ENCODE data around the gene RNF215. TPM values are rescaled to one million over a fixed set of nuclear protein-coding genes. Genes with fewer than 3 reads are reported as not detected.
A peak's percentile ranks its signal among the peaks of the same experiment; 100 is the strongest.

The RNF215 gene
- total RNA-seq, 3 donors from 2014 or later (not counting 1 experiment from before 2014, with no cell fraction given): 7.5 to 9.8 (median 9.5) TPM

DNA sequence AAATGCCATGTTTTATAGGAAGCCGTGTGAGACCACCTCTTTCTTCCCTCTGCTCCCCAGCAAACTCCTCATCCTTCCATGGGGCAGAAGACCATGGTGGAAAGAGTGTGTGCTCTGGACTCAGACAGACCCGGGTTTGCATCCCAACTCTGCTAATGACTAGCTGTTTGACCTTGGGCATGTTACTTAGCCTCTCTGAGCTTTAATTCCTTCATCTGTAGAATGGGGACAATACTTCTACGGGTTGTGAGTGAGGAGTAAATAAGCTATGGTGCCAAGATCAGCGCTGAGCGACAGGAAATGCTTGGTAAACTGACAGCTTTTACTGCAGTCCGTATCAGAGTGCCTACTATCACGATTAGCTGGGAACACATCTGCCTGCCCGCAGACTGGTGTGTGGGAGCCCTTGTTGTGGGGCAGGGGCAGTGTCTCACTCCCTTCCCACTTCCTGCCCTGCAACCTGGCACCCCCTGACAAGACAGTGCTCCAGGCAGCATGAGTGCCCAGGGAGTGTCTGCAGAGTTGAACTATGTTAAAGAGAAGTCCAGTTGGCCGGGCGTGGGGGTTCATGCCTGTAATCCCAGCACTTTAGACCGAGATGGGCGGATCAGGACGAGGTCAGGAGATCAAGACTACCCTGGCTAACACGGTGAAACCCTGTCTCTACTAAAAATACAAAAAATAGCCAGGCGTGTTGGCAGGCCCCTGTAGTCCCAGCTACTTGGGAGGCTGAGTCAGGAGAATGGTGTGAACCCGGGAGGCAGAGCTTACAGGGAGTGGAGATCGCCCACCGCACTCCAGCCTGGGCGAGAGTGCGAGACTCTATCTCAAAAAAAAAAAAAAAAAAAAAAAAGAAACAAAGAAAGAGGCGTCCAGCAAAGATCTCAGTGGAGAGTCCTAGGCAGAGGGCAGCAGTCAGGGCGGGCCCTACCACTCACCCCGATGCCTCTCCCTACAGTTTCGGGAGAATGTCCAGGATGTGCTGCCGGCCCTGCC lies 11.8 kb upstream of the RNF215 start:
- 73% methylated on average over 25 of the region's 25 CpGs for WGBS (ENCODE audit: insufficient coverage)
- Mint-ChIP-seq H3K4me1 (peaks cover 13 to 24% of the 10 kb centered on the region in 2 donors), H3K27me3 (ENCODE audit: low read depth in 2 of 2) (peaks cover 38% of the 10 kb centered on the region in 2 donors), H3K27ac (no peak overlapping the region), H3K9me3 (no peaks in the 10 kb centered on the region), H3K36me3 (no peaks in the 10 kb centered on the region), H3K4me3 (peak overlapping the region; percentile 40)
- H3K36me3 ChIP-seq (ENCODE audit: control insufficient read depth, insufficient read depth, low read length): no peaks in the 10 kb centered on the region
- H3K27ac ChIP-seq (ENCODE audit: low read length): no peak overlapping the region
- ATAC-seq (peak in 1 of 3 donors; percentile 24), DNase-seq (peak in 1 of 2 donors; percentile 44)
- H3K4me1 ChIP-seq (ENCODE audit: control insufficient read depth, insufficient read depth, low read length): peaks cover 28% of the 10 kb centered on the region
- peaks cover 28% of the 10 kb centered on the region for H3K27me3 ChIP-seq (ENCODE audit: control insufficient read depth, insufficient read depth, low read length)
- TF ChIP-seq, protein P1, sequence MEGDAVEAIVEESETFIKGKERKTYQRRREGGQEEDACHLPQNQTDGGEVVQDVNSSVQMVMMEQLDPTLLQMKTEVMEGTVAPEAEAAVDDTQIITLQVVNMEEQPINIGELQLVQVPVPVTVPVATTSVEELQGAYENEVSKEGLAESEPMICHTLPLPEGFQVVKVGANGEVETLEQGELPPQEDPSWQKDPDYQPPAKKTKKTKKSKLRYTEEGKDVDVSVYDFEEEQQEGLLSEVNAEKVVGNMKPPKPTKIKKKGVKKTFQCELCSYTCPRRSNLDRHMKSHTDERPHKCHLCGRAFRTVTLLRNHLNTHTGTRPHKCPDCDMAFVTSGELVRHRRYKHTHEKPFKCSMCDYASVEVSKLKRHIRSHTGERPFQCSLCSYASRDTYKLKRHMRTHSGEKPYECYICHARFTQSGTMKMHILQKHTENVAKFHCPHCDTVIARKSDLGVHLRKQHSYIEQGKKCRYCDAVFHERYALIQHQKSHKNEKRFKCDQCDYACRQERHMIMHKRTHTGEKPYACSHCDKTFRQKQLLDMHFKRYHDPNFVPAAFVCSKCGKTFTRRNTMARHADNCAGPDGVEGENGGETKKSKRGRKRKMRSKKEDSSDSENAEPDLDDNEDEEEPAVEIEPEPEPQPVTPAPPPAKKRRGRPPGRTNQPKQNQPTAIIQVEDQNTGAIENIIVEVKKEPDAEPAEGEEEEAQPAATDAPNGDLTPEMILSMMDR (IDR thresholded peaks at IDR 0.05): no peak
- H3K9me3 ChIP-seq (ENCODE audit: control insufficient read depth, insufficient read depth, low read length): no peaks in the 10 kb centered on the region
- H3K4me3 ChIP-seq (ENCODE audit: low read length): no peak overlapping the region
- intact Hi-C loops (cut with micrococcal nuclease): no loop called here

DNA sequence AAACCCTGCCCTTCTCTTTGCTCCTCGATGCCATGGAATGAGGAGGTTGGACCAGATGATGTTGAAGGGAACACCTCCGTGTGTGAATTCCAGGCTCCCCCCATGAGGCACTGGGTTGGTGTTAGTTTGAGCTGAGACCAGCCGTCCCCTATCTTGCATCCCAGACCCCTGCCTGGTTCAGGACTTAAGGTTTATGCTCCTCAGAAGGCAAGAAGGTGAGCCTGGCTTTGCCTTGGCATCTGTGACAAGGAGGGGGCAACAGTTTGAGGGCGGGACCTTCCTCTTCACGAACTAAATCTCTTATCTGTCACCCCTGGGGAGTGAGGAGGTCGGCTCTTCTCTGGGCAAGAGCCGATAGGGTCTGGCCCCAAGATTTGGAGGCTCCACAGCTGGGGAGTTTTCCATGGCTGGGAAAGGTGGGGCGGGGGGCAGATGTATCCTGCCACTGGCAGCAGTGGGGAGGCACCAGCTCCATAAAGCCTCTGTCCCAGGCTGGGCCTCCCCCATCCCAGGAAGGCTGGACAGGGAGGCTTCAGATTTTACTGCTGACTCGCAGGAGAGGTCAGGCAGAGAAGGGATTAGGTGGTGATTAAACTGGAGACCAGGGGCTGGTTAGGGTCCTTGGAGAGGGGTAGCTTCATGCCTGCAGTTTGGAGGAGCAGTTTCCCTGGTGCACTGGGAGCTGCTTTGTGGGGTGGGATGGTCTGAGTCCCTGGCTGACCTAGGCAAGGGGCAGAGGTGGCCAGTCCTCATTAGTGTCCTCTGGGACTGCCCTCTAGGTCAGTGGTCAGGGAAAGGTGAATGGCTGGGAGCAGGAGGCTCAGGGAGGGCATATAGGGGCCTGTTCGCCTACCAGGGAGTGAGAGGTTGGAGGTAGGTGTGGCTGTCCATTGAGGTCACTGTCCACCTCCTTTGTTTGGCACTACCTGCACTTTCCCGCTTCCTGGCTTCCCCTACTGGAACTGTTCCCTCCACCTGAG lies 10.7 kb upstream of the RNF215 start:
- TF ChIP-seq, protein P1 (IDR thresholded peaks at IDR 0.05): no peak
- Mint-ChIP-seq H3K27me3 (ENCODE audit: low read depth in 2 of 2) (peaks cover 41 to 46% of the 10 kb centered on the region in 2 donors), H3K9me3 (no peaks in the 10 kb centered on the region), H3K4me1 (peaks cover 13 to 24% of the 10 kb centered on the region in 2 donors), H3K27ac (no peak overlapping the region), H3K36me3 (no peaks in the 10 kb centered on the region), H3K4me3 (peak overlapping the region; percentile 25)
- Histone ChIP-seq H3K9me3 (ENCODE audit: control insufficient read depth, insufficient read depth, low read length) (no peaks in the 10 kb centered on the region), H3K27me3 (ENCODE audit: control insufficient read depth, insufficient read depth, low read length) (peaks cover 28% of the 10 kb centered on the region), H3K36me3 (ENCODE audit: control insufficient read depth, insufficient read depth, low read length) (no peaks in the 10 kb centered on the region), H3K27ac (ENCODE audit: low read length) (no peak overlapping the region), H3K4me3 (ENCODE audit: low read length) (no peak overlapping the region), H3K4me1 (ENCODE audit: control insufficient read depth, insufficient read depth, low read length) (peaks cover 28% of the 10 kb centered on the region)
- DNase-seq: peak in 1 of 2 donors; percentile 33
- intact Hi-C loops (cut with micrococcal nuclease): no loop called here
- peak in 1 of 3 donors; percentile 12 for ATAC-seq
- 40% methylated on average over 9 of the region's 11 CpGs for WGBS (ENCODE audit: insufficient coverage)

DNA sequence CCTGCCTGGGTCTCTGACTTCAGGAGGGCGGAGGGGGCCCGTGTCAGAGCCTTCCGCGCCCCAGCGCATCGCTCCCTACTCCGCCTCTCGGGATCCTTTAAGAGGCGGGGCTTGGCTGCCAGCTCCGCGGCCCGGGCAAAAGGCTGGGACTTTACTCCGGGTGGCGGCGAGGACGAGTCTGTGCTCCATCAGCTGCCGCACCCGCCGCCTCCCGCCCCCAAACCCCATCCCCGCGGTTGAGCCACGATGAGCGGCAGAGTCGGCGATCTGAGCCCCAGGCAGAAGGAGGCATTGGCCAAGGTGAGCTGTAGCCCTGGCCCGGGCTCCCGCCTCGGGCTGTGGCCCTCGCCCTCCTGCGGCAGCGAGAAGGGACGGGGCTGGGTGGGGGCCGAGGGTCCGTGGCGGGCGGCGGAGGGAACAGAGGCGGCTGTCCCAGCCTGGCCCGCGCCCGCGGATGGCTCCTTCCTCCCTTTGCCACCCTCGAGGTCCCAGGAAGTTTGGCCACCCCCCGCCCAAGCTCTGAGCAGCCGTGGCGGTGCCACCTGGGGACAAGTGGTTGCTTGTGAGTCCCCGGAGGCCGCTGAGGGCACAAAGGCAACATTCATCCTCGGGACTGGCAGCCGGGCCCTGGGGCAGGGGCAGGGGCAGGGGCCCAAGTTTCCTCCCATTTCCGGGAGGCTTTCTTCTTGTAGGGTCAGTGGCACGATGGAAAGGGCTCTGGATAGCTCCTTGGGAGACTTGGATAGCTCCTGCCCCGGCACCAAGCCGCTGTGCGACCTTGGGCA lies 9.9 kb upstream of the RNF215 start, which contains the start of gene SEC14L2:
Gene SEC14L2, plus strand, starts transcription at position 148 of the 785 bp plus-strand sequence. Its CDS starts 99 bp downstream, at position 247.
- DNase-seq: peak in 1 of 2 donors; percentile 76
- peak; percentile 44 to 64 (median 58) for ATAC-seq
- Histone ChIP-seq H3K27ac (ENCODE audit: low read length) (no peak within 1 kb of the TSS), H3K9me3 (ENCODE audit: control insufficient read depth, insufficient read depth, low read length) (no peaks in the 10 kb centered on the region), H3K4me3 (ENCODE audit: low read length) (peak within 1 kb of the TSS; percentile 20), H3K36me3 (ENCODE audit: control insufficient read depth, insufficient read depth, low read length) (no peaks in the 10 kb centered on the region), H3K4me1 (ENCODE audit: control insufficient read depth, insufficient read depth, low read length) (peaks cover 28% of the 10 kb centered on the region), H3K27me3 (ENCODE audit: control insufficient read depth, insufficient read depth, low read length) (peaks cover 28% of the 10 kb centered on the region)
- intact Hi-C loops (cut with micrococcal nuclease): no loop called here
- Mint-ChIP-seq H3K9me3 (no peaks in the 10 kb centered on the region), H3K27me3 (ENCODE audit: low read depth in 2 of 2) (peaks cover 41 to 46% of the 10 kb centered on the region in 2 donors), H3K36me3 (no peaks in the 10 kb centered on the region), H3K27ac (peak within 1 kb of the TSS in 1 of 2 donors; percentile 31), H3K4me1 (peaks cover 13 to 24% of the 10 kb centered on the region in 2 donors), H3K4me3 (peak within 1 kb of the TSS; percentile 28)
- TF ChIP-seq, protein P1 (IDR thresholded peaks at IDR 0.05): no peak
- 2% methylated on average over 56 of the region's 56 CpGs for WGBS (ENCODE audit: insufficient coverage)
